Activated CD4-positive, alpha-beta T cell treated with anti-CD3 and anti-CD28 coated beads, Interleukin-2, amount 50 U/mL, for 16 hours (primary cell): ENCODE results near the gene TIMP2.
"Not testable (repeated sequence)": the region's sequence is repeated elsewhere in the genome, so short reads cannot be mapped to it uniquely, and the experiment has no call there.

Experiments used
- DNase-seq: peaks from one replicate; pipeline ENCODE4 v3.0.0-alpha.2; 2020

TIMP2 gene

GRCh38 chr17:78954684-78955083 is 29.5 kb upstream of the TIMP2 start:
- DNase-seq: peak; percentile 35

DNA sequence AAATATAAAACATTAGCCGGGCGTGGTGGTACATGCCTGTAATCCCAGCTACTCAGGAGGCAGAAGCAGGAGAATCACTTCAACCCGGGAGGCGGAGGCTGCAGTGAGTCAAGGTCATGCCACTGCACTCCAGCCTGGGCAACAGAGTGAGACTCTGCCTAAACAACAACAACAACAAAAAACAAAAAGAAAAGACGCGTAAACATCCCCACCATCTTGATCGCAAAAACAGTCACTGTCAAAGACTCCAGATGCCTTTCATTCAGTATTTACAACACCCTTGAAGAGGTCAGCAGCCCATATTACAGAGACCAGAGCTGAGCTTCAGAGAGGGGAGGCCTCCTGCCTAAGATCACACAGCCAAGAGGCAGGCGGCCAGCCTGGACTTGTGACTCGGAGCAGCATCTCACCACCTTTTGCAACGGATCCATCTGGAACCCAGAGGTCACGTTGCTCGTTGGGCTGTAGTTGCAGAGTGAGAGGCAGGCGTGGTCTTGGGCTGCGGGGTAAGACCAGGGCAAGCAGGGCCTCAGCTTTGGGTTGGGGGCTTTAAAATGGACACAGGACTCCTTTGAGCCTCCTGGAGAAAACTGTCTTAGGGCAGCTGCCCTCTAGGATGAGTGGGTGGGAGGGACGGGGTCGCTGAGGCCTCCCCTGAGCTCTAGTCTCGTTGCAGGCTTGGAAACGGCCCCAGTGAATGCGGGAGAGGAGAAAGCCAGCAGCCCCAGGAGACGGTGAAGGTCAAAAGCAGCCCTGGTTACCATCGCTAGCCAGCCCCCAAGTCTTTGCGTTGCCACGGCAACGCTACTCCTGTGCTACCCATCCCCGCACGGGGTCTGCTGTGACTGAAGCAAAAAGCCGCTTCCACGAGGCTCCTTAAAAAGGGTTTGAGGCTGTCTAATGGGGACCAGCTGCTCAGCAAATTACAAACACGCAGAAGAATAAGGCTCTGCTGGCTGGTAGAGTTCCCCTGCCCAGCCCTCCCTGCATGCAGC is 28.5 kb upstream of the TIMP2 start:
- no peak for DNase-seq

DNA sequence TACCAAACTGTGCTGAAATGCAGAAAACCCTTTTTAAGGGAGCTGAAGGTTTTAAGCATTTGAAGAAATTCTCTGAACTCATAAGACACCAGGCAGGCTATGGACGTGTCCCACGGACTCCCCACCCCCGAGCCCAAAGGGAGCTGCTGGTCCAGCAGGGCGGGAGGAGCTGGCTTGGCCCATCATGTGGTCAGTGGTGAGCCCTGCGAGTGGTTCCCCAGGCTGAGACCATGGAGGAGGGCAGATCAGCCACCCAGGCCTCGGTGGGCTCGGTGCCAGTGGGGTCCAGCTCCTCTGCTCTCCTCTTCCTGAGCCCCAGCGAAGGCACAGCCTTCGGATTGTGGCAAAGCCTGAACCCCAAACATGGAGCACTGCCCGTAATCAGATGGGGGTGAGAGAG is 27.5 kb upstream of the TIMP2 start:
- DNase-seq: no peak

DNA sequence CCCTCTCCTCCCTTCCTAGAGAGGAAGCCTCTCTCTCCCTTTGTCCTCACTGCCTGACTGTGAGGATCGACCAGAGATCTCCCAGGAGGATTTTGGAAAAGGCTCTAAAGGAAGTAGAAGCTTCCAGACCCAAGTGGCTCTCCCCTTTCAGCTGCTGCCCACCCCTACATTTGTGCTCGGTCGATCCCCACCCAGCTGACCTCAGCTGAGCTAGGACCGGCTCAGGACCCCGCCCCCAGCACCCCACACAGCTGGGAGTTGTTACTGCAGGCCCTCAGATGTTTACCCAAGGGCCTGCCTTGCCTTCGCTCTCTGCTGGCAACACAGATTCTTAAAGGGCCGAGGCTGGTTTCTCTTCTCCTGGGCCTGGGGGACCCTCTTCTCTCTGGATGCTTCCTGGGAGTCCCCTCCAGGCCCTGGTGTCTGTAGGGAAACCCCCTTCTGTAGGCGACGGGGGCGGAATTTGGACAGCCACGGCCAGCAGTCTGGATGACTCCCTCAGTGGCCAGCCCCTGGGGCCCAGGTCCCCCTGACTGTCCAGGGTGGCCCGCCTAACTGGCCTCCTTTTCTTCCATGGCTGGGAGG is 26.9 kb upstream of the TIMP2 start:
- DNase-seq: no peak

DNA sequence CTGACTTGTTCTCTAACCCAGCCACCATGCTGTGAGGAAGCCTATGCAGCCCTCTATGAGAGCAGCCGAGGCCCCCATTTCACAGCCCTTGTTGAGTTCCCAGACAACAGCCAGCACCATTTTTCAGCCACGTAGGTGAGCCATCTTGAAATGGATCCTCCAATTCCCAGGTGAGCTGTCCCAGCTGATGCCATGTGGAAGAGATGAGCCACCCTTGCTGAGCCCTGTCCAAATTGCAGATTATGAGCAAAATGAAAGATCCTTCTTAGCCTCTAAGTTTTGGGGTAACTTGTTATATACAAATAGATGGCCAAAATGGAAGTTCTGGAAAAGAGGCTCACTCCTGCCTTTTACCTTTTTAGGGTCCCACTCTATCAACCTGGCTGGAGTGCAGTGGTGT is 25.7 kb upstream of the TIMP2 start:
- DNase-seq: no peak

- no peak for DNase-seq
These were observed 22.3 kb upstream of the TIMP2 start for GRCh38 chr17:78947235-78948149.

- DNase-seq: no peak
These were observed 21.4 kb upstream of the TIMP2 start for GRCh38 chr17:78946631-78947030.

GRCh38 chr17:78946131-78946530 is 20.9 kb upstream of the TIMP2 start:
- no peak for DNase-seq

DNA sequence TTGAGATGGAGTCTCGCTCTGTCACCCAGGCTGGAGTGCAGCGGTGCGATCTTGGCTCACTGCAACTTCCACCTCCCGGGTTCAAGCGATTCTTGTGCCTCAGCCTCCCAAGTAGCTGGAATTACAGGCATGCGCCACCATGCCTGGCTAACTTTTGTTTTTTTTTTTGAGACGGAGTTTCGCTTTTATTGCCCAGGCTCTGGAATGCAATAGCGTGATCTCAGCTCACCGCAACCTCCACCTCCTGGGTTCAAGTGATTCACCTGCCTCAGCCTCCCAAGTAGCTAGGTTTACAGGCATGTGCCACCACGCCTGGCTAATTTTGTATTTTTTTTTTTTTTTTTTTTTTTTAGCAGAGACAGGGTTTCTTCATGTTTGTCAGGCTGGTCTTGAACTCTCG is 20.3 kb upstream of the TIMP2 start:
- DNase-seq: not testable (repeated sequence)

DNA sequence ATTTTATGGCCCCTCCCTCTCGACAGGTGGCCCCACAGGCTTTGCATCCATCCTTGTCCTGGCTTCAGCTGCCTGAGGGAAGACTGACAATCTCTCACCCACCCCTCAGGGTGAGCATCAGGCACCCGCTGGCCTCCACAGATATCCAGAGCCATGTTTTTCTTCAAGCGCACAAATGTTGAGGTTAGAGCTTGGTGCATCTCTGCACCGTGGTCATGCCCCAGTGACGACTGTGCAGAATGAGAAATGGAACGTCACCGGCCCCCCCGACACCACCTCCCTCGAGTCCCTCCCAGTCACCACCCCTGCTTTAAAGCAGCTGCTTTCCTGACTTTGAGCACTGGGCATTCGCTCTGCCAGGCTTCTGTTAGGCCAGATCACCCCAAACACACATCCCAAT is 19.8 kb upstream of the TIMP2 start:
- DNase-seq: no peak

DNA sequence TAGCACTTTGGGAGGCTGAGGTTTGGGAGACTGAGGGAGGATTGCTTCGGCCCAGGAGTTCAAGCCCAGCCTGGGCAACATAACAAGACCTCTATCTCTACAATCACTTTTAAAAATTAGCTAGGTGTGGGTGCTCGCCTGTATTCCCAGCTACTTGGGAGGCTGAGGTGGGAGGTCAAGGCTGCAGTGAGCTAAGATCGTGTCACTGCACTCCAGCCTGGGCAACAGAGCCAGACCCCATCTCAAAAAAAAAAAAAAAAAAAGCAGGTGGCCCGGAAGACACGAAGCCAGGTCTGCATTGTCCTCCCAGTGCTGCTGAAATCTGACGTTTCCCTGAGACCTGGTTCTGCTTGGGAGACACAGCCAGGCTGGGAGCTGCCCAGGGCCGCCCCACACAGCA is 18.8 kb upstream of the TIMP2 start:
- no peak for DNase-seq

DNA sequence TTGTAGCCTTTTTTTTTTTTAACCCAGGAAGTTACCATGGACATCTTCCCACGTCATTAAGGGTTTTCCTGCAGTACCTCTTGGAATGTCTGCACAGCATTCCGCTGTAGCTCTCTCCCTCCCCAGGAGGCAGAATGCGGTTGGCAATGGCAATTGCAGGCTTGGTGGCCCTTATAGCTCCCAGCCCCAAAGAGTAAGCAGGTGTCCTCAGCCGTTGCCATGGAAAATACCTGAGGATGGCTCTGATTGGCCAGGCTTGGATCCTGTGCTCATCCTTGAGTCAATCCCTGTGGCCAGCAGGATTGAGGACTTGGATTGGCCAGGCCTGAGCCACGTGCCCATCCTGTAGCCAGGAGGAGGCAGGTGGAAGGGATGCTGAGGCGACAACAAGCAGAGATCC is 15.5 kb upstream of the TIMP2 start:
- DNase-seq: no peak

DNA sequence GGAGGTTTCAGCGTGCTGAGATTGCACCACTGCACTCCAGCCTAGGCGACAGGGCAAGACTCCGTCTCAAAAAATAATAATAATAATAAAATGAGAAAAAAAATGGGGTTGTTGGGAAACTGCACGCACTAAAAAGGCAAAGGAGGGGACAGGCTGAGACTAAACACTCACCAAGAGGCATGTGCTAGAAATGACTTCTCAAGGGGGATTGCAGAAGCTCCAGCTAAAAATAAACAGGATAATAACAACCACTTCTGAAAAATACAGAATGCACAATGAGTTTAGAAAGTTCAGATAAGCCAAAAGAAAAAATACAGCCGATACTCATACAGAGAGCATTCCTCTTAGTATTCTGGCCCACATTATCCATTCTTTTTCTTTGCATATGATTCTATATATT is 15.1 kb upstream of the TIMP2 start:
- no peak for DNase-seq

GRCh38 chr17:78939615-78940014 is 14.4 kb upstream of the TIMP2 start:
- DNase-seq: no peak

DNA sequence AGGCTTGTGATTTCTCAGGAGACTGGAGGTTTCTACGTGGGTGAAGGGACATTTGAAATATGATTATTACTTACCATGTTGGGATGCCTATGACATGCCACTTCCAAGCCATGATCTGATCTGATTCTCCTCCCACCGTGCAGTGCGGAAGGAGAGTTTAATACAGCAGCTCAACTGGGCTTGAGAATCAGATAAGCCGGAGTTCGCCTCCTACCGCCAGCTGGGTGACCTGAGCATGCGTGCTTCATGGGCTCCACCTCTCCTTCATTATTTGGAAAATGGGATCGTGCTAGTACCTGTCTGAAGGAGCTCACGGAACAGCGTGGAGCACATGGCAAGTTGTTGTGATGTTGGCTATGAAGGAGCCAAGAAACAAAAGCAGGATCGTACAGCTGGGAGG is 12.4 kb upstream of the TIMP2 start:
- no peak for DNase-seq

- DNase-seq: no peak
These were observed 10.5 kb upstream of the TIMP2 start for GRCh38 chr17:78935419-78936323.

DNA sequence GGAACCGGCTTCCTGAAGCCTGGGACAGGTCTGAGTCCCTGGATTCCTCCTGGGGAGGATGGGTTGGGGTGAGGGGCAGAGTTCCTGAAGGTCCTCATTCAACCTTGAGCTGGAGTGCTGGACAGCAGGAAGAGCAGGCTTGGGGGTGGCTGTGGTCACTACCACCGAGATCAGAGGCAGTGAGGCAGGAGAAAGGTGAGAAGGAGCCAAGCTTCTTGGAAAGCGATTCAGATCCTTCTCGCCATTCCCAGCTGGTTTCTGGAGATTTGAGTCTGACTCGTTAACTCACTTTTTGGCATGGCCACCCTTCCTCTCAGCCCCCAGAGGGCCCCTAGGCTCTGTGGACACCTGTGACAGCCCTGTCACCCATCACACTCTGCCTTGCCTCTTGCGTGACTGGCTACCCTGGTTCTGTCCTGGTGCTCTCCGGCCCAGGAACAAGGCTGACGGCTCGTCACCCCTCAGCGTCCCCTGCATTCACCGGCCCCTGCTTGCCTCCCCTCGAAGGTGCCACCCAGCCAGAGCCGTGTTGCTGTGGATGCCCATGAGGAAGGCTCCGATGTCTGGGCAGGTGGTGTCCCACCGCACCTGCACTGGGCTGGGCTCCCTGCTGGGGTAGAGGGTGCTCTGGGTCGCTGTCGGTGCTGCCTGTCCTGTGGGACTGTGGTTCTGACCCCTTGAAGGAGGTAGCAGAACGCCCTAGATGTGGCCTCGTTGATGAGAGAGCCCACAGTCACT is 9.7 kb upstream of the TIMP2 start:
- no peak for DNase-seq

DNA sequence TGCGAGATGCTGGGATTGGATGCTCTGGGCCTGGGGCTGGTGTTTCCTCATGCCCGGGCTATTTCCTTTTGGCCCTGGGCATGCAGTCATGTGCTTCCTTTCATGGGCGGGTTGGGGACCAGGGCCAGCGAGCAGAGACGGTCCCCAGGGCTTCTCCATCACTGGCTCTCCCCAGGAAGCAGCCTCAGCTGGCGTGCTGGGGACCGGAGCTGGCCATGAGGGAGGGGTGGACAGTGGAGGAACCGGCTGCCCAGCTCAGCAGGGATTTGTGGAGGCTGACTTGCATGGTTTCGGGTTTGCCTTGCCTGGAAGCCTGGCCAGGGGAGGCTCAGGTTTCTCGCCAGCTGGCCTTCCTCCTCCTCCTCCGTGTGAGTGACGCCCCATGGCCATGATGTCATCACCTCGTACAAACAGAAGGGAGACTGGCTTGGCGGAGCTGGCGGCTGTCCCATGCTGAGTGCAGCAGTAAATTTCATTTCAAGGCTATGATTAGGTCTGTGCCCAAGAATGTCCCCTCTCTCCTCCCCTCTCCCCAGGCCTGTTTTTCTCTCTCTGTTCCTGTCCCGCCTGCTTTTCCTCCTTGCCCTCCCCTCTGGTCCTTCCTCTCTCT is 8.9 kb upstream of the TIMP2 start:
- peak; percentile 8 for DNase-seq

DNA sequence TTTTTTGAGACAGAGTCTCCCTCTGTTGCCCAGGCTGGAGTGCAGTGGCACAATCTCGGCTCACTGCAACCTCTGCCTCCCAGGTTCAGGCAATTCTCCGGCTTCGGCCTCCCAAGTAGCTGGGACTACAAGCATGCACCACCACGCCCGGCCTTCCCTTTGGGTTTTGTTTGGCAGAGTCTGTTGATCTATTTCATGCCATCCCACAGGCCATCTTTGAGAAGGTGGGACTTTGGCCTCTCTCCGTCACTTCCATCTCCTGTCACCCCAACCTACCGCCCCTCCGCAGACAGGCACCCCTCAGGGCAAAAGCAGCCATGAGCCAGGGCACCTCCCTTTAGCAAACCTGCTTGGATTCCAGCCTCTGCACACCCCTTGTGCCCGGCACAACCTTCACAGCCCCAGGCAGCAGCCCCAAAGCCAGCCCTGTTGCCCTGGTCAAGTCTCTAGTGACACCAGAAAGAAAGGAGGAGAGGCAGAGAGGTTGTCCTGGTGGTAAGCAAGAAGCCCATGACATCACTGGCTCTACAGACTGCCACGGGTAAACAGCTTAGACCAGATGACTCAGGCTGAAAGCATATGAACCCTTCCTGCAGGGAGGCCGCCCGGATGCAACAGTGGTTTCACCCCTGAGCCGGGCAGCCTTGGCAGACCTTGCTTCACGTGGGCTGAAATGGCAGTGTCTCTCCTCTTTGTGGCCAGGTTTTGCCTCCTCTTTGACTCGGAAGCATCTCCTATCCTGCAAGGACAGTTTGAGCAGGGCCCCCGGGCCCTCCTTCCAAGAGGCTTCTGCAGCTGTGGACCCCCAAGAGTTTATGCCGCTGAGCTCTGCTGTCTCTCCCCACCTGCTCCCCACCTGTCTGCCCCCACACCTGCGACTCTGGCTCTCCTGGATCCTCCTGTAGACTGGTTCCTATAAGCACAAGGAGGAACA is 8.1 kb upstream of the TIMP2 start:
- peak; percentile 82 for DNase-seq
